ENCODE data around the gene SYTL3. TPM values are rescaled to one million over a fixed set of nuclear protein-coding genes. Genes with fewer than 3 reads are reported as not detected.

SYTL3 gene
- total RNA-seq, 5 donors from 2014 or later (not counting 1 experiment from before 2014, with no cell fraction given) = 14.4 to 45.6 (median 22.9) TPM

DNA sequence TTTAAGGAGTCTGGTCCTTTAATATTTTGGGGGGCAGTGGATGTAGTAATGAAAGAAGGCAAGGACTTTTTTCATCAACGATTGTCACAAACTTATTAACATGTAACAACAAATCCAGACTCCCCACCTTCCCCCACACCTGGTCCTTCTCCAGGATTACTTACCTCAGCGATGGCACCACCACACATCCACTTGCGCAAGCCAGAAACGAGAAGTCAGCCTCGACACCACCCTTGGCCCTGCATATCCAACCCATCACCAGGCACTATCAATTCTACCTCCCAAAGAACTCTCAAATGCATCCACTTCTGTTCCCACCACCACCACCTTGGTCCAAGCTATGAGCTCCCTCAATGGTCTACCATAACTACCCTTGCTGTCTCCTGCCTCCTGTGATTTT, 162.8 kb downstream of the SYTL3 start:
- H3K9me3 ChIP-seq = no peaks in the 10 kb centered on the region
- ChIA-PET POLR2A (interaction anchor here (0.6 to 5.2 kb wide), 15 partner anchors 9 to 155 kb away, joined by 3 to 52 read pairs (median 4); no protein-coding TSS in a partner anchor), CTCF (interaction anchor here (0.5 to 1.2 kb wide), 6 partner anchors 9 to 335 kb away, joined by 3 to 6 read pairs (median 3); no protein-coding TSS in a partner anchor)
- H3K36me3 ChIP-seq (ENCODE audit: control insufficient read depth in 2 of 2, extremely low read depth in 1 of 2, insufficient read depth in 1 of 2, low read length in 1 of 2) = peaks cover 4 to 31% of the 10 kb centered on the region in 2 donors
- Mint-ChIP-seq H3K27me3 (no peaks in the 10 kb centered on the region), H3K4me3 (peak overlapping the region; percentile 98 to 99 (median 98)), H3K9me3 (no peaks in the 10 kb centered on the region), H3K4me1 (peaks cover 96 to 100% (median 97%) of the 10 kb centered on the region in 3 donors), H3K27ac (peak overlapping the region; percentile 90 to 99), H3K36me3 (peaks cover 79% of the 10 kb centered on the region)
- ATAC-seq (replicated peaks in 1 of 4) (no peak), DNase-seq (no peak)
- 77% methylated on average over 4 of the region's 5 CpGs for WGBS (ENCODE audit: insufficient coverage)
- peak overlapping the region; percentile 90 for H3K27ac ChIP-seq (ENCODE audit: low read length)
- H3K4me1 ChIP-seq (ENCODE audit: control insufficient read depth in 1 of 2, extremely low read depth in 1 of 2, insufficient read depth in 2 of 2, low read length in 2 of 2) = peaks cover 53 to 80% of the 10 kb centered on the region in 2 experiments
- H3K4me3 ChIP-seq (ENCODE audit: control insufficient read depth in 1 of 2, extremely low read depth in 1 of 2, low read length in 1 of 2) = no peak overlapping the region
- H3K27me3 ChIP-seq (replicated peaks in 1 of 2; ENCODE audit: control insufficient read depth in 2 of 2, extremely low read depth in 1 of 2, insufficient read depth in 2 of 2, low read length in 1 of 2) = no peaks in the 10 kb centered on the region

DNA sequence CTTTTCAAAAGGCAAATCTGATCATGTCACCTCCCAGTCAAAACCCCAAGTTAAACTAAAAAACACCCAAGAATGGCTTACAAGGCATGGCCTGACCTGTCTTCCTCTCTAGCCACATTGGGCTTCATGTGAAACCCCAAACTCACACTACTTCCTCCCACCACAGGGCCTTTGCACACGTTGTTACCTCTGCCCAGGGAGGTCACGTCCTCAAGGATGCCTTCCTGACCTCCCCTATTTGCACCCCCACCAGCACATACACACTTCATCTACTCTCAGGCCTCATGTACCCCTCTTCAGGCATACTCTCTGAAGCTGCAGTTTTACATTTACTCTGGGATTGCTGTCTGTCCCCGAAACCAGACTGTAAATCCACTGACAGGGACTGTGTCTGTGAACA, 163.2 kb downstream of the SYTL3 start:
- no peak for DNase-seq
- no peaks in the 10 kb centered on the region for H3K9me3 Mint-ChIP-seq
- CTCF ChIA-PET = interaction anchor here in 1 of 2 donors (1.0 to 2.6 kb wide), 6 partner anchors 9 to 335 kb away, joined by 3 to 12 read pairs (median 4); no protein-coding TSS in a partner anchor
- no peaks in the 10 kb centered on the region for H3K27me3 Mint-ChIP-seq
- Histone ChIP-seq H3K4me3 (ENCODE audit: control insufficient read depth in 1 of 2, extremely low read depth in 1 of 2, low read length in 1 of 2) (peak overlapping the region in 1 of 2 donors; percentile 5), H3K27me3 (replicated peaks in 1 of 2; ENCODE audit: control insufficient read depth in 2 of 2, extremely low read depth in 1 of 2, insufficient read depth in 2 of 2, low read length in 1 of 2) (no peaks in the 10 kb centered on the region), H3K27ac (ENCODE audit: low read length) (peak overlapping the region; percentile 90), H3K4me1 (ENCODE audit: control insufficient read depth in 1 of 2, extremely low read depth in 1 of 2, insufficient read depth in 2 of 2, low read length in 2 of 2) (peaks cover 52 to 76% of the 10 kb centered on the region in 2 experiments), H3K9me3 (no peaks in the 10 kb centered on the region), H3K36me3 (ENCODE audit: control insufficient read depth in 2 of 2, extremely low read depth in 1 of 2, insufficient read depth in 1 of 2, low read length in 1 of 2) (peaks cover 4 to 27% of the 10 kb centered on the region in 2 donors)
- peaks cover 75% of the 10 kb centered on the region for H3K36me3 Mint-ChIP-seq
- peak overlapping the region; percentile 90 to 99 for H3K27ac Mint-ChIP-seq
- 31% methylated on average over 3 of the region's 3 CpGs for WGBS (ENCODE audit: insufficient coverage)
- peaks cover 92 to 98% (median 93%) of the 10 kb centered on the region in 3 donors for H3K4me1 Mint-ChIP-seq
- ATAC-seq (replicated peaks in 1 of 4) = no peak
- H3K4me3 Mint-ChIP-seq = peak overlapping the region; percentile 98 to 99 (median 98)
- POLR2A ChIA-PET = interaction anchor here (0.6 to 5.2 kb wide), 11 partner anchors 9 to 113 kb away, joined by 3 to 52 read pairs (median 5); no protein-coding TSS in a partner anchor

Other genes starting within 250 kb of the SYTL3 start
- gene TMEM181, start 90.0 kb upstream of the SYTL3 start, total RNA-seq = 10 to 100 TPM; 15.9 to 21.5 (median 19.9) TPM
- gene DYNLT1, start 5.3 kb upstream of the SYTL3 start, total RNA-seq = 100 to 1,000 TPM in 1 of 5 donors, 10 to 100 TPM in 4; 50.8 to 128 (median 59.5) TPM
- gene EZR, start 169.3 kb downstream of the SYTL3 start, total RNA-seq = 100 to 1,000 TPM; 176 to 286 (median 272) TPM

Measured in T-cell (primary cell).